Measurements from ENCODE around the gene CLEC4D.
A peak's percentile ranks its signal among the peaks of the same experiment; 100 is the strongest.
"Not testable (repeated sequence)": the region's sequence is repeated elsewhere in the genome, so short reads cannot be mapped to it uniquely, and the experiment has no call there.

CLEC4D gene

DNA sequence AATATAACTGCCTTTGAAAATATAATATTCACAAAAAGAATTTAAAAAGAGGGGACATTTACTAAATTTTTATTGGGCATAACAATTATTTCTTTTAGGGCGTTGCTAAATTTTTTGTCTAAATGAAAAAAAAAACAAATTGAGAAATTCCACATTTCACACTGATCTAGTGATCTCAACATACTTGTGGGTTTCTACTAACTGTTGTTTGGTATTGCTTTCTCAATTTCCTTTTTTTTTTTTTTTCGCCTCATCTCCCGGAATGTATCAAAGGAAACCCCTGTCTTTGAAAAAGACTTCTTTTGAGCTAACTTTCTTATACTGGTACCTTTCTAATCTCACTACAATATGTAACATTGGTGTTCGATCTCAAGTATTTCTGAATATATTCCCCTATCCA lies at the start of gene CLEC4D:
CLEC4D (plus strand) TSS at position 248 of the 400 bp plus-strand sequence. CDS start 230 bp downstream, outside the sequence.
- DNase-seq: no peak

DNA sequence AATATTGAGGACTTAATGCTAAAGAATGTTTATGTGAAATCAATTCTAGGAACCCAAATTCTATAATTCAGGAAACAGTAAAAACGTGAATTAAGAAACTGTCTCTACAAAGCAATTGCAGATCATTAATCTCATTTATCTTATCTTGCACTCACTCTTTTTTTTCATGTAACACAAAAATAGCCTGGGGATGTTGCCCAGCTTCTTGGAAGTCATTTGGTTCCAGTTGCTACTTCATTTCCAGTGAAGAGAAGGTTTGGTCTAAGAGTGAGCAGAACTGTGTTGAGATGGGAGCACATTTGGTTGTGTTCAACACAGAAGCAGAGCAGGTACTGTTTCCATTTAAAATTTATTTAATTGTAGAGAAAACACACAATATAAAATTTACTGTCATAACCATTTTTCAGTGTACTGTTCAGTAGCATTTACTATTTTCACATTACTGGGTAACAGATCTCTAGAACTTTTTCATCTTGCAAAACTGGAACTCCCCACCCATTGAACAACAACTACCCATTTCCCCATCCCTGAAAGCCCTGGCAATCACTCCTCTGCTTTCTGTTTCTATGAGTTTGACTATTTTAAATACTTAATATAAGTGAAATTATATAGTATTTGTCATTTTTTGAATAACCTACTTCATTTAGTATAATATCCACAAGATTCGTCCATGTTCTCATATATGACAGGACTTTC lies 47.9 kb upstream of the CLEC4D start:
- no peak for DNase-seq

GRCh38 chr12:8466241-8466640 lies 47.1 kb upstream of the CLEC4D start:
- no peak for DNase-seq

DNA sequence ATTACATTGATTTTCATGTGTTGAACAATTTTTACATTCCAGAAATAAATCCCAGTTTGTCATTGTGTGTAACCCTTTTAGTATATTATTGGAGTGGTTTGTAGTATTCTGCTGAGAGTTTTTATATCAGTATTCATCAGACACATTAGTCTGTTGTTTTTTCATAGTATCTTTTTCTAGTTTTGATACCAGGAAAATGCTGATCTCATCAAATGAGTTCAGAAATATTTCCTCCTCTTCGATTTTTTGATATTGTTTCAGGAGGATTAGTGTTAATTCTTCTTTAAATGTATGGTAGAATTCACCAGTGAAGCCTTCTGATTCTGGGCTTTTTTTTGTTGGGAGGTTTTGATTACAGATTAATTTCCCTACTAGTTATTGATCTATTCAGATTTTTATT lies 42.2 kb upstream of the CLEC4D start:
- DNase-seq: no peak

DNA sequence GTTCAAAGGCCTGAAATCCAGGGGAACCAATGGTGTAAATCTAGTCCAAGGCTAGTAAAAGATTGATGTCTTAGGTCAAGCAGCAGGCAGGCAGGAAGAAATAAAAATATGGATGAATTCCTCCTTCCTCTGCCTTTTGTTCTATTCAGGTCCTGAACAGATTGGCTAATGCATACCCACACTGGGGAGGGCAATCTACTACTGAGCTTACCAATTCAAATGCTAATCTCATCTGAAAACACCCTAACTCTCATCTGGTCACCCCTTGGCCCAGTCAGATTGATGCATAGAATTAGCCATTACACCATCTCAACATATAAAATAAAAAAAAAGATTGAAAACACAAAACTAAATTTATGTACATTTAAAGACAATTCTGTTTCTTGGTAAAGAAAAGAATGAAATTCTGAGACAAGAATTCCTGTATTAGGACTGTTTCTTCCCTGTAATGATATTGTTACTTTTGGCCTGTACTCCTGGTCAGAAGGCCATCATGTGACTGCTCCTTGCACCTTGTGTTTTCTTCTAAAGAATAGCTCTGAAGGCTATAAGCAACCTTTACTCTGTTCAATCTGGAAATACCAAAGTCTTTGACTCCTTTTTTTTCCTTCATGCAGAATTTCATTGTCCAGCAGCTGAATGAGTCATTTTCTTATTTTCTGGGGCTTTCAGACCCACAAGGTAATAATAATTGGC lies 37.6 kb upstream of the CLEC4D start:
- DNase-seq: no peak

GRCh38 chr12:8482571-8483061 lies 30.7 kb upstream of the CLEC4D start:
- DNase-seq: no peak

- DNase-seq: no peak
These were observed 30.2 kb upstream of the CLEC4D start for GRCh38 chr12:8483079-8483478.

GRCh38 chr12:8491646-8492530 lies 21.4 kb upstream of the CLEC4D start:
- no peak for DNase-seq

DNA sequence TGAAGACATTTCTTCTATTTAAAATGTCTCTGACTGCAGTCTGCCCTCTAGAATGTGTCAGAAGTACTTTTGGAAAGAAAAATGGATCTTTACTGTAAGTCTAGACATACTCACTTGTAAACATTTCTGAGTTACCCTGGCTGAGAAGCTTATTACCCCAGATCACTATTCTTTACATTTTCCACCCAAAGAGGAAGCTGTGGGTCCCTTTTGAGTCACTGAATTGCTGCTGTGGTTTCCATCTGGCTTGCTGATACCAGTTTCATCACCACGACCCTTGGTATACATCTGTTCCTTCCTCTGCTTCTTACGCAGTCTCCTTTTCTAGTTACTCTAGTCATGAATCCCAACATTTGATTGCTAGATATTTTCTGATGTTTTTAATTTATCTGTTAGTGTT lies 20.2 kb upstream of the CLEC4D start:
- peak in 1 of 2 experiments; percentile 40 for DNase-seq

- DNase-seq: not testable (repeated sequence)
These were observed 17.6 kb upstream of the CLEC4D start for GRCh38 chr12:8495671-8496070.

DNA sequence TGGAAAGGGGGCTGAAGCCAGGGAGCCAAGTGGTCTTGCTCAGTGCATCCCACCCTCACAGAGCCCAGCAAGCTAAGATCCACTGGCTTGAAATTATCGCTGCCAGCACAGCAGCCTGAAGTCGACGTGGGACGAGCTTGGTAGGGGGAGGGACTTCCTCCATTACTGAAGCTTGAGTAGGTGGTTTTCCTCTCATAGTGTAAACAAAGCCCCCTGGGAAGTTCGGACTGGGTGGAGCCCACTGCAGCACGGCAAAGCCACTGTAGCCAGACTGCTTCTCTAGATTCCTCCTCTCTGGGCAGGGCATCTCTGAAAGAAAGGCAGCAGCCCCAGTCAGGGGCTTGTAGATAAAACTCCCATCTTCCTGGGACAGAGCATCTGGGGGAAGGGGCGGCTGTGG lies 17.2 kb upstream of the CLEC4D start:
- DNase-seq: not testable (repeated sequence)

GRCh38 chr12:8499616-8500015 lies 13.7 kb upstream of the CLEC4D start:
- DNase-seq: no peak

DNA sequence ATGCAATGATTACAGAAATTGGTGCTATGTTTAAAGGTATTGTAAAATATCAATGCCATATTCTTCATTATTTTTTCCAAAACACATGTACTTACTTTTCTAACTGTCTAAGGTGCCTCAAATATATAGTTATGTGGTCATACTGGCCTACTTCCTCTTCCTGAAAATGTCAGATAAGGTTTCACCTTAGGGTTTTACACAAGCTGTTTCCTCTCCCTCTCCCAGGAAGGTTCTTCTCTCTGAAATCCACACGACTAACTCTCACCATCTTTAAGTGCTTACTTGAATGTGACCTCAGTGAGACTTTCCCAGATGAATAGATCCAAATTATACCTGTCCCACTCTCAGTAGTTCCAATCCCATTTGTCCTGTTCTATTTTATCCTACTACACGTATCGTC lies 11.6 kb upstream of the CLEC4D start:
- DNase-seq: no peak

DNA sequence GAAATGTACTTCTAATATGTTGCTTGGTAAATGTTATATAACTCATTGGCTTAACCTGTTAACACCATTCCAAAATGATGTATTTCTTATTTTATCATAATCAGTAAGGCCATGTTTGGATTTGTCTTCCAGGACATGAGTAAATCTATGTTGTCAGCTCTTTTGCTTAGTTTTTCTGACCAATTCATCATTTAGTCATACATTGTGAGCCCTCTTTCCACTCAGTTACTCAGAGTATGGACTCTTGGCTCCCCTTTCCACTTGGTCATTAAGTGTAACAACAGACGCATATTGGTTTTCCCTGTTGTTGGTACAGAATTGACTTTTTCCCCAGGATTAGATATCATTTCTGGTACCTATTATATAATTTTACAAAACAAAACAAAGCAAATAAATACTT lies 9.0 kb upstream of the CLEC4D start:
- no peak for DNase-seq

- DNase-seq: no peak
These were observed 5.7 kb upstream of the CLEC4D start for GRCh38 chr12:8507596-8507995.

- DNase-seq: no peak
These were observed 5.1 kb upstream of the CLEC4D start for GRCh38 chr12:8508223-8508622.

- no peak for DNase-seq
These were observed 4.1 kb upstream of the CLEC4D start for GRCh38 chr12:8508910-8509841.

GRCh38 chr12:8517971-8518370 lies 4.7 kb downstream of the CLEC4D start:
- no peak for DNase-seq

- DNase-seq: no peak
These were observed 5.9 kb downstream of the CLEC4D start for GRCh38 chr12:8519171-8519570.

DNA sequence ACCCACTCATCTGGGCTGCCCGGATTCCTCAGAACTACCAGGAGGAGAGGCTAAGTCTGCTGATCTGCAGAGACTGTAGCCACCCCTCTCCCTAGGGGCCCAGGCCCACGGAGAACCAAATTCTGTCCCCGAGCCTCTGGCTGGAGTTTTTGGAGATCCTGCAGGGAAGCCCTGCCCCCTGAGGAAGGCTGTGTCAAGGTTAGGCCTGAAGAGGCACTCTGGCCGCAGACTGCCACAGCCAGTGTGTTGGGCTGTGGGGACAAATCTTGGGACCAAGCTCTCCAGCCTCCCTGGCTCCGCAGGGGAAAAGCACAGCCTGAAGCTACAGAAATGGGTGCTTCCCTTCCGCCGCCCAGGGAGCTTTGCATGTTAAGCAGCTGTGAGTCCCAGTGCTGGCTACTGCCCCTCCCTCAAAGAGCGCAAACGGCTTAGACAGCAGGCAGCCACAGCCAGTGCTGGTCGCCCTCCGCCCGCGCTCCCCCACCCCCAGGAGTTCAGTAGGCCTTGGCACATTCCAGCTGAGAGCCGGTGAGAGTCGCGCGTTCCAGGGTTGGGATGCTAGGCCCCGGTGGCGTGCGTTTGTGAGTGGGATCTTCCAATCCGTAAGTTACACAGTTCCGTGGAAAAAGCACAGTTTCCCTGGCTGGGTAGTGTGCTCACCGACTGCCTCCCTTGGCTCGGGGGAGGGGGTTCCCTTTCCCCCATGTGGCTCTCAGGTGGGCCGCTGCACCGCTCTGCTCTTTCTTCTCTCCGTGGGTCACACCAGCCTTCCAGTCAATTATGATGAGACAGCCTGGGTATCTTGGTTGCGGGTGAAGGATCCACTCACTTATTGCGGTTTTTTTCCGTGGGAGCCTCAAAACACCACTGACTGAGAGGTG lies 14.2 kb downstream of the CLEC4D start:
- DNase-seq: no peak

DNA sequence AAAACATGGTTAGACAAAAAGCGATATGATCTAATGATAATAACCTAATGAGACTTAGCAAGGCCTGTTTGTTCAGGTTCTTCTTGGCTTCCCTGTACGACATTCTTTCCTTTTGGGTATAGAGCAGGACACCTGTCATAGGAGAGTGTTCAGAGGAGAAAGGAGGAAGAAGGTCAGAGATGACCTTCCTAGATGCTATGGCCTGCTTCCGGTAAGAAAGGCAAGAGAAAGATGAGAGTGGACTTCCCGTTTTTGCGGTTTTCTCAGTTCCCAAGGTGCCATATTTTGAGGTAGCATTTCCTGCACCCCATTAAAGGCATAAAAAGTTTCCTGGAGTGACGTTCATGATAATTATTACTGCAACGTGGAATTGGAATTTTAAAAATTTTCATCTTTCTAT lies 18.7 kb downstream of the CLEC4D start:
- no peak for DNase-seq

All from stimulated activated CD4-positive, alpha-beta T cell treated with anti-CD3 and anti-CD28 coated beads, Interleukin-4, amount 100 ng/mL, for 4 hours (primary cell).